GM21447 (cell line): ENCODE data around the gene DMWD.

Experiments used
- ATAC-seq: cut with Tn5 transposase; IDR thresholded peaks from one replicate; pipeline ENCODE4 v1.9.1; 2021; ENCODE audit not compliant: unreplicated experiment

The DMWD gene

DNA sequence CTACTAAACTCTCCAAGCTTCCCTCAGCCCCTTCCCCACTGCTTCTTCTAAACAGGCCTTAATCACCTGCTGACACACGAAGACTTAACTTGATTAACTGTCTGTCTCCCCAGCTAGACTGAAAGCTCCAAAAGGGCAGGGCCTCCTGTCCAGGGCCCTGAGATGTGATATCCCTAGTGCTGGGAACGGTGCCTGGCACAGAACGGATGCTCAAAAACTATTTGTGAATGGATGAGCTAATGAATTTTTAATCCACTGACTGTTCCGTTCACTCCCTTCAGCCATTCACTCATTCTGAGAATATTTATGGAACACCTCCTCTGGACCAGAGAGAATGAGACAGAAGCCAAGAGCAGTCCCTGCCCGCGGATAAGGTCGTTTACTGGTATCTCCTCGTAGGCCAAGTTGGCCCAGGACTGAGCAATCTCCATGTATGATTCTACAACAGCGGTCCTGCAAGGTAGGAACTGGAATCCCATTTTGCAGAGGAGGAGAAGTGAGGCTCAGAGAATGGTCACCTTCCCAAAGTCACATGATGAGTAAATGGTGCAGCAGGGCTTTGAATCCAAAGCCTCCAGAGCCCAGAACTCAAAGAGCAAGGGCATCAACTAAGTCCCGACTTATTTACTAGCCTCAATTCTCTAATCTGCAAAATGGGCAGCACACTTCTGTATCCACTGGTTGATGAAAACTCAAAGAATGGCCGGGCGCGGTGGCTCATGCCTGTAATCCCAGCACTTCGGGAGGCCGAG, 3.4 kb downstream of the DMWD start:
- no peak for ATAC-seq

- ATAC-seq: no peak
Observed at GRCh38 chr19:45786533-45786894, 6.1 kb downstream of the DMWD start.

GRCh38 chr19:45785781-45786532, 6.7 kb downstream of the DMWD start:
- no peak for ATAC-seq

- ATAC-seq: no peak
Observed at GRCh38 chr19:45785097-45785496, 7.5 kb downstream of the DMWD start.

DNA sequence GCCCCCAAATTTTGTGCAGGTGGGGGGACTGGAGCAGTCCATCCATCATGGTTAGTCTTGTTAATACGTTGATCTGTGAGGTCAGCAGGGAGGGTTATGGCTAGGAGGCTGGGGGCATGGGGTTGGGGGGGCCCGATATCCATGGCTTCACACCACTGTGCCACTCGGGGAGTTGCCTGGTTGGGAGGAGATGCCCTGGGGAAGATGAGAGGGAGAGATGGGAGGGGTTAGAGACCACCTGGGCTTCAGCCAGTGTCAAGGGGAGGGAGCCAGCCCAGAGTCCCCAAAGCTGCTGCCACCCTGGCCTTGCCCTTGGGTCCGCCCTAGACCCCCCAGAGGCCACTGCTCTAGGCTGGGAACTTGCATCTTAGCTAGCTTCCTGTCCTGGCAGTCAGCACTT, 8.5 kb downstream of the DMWD start:
- ATAC-seq: no peak

DNA sequence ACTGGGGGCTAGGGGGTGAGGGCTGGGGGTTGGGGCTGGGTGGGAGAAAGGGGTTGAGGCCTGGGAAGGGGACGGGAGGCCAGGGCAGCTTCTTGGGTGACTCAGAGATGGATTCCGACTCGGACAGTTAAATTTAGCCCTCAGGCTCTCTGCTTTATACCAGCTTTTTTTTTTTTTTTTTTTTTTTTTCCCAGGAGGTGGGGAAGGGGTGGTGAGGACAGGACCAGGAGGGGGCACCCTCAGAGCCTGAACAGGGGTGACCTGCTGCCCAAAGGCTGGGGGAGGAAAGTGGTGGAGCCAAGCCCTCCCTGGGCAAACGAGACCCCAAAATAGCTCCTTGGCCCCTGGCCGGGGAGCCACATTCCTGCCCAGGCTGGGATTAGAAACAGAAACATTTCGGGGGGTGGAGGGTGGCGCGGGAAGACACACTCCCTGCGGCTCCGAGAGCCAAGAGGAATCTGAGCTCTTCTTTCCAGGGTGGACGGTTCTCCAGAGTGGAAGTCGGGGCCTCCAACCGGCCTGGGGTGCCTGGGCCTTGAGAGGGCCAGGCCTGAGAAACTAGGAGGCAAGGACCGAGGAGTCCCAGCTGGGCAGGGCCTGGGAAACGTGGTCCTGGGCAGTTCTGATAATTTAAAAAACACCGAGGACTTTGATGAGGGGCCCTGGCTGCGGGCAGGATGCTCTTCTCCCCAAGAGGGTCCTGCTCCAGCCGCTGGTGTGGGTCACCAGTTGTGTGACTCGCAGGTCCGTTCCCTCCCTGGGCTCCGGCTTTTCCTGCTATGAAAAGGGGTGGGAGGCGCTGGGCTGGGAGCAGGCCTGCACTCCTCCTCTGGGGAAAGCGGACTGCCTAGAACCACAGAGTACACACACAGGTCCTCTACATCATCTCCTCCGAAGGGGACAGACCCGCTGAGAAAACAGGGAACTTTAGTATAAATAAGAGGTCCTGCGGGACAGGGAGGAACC, 9.5 kb downstream of the DMWD start:
- no peak for ATAC-seq

DNA sequence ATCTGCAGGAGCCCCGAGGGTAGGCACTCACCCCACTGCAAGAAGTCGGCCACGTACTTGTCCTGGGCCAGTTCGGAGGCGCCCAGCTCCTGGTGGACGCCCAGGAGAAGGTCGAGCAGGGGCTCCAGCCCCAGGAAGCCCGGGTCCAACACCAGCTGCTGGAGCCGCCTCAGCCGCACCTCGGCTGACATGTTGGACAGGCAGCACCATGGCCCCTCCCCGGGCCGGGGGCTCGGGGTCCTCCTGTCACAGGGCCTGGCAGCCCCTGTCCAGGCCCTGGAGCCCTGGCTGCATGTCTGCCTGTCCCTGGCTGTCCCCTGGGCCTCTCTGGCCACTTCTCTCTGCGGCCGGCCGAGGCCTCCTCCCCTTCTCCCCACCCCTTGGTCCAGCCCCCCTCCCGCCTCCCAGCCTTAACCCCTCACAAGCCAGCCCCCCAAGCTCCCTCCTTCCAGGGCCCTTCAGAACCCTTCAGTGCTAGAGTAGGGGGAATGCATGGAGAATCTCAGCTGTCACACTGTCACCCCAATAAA, 10.4 kb downstream of the DMWD start, which contains the start of gene DMPK:
Gene DMPK (minus strand): TSS at position 329 of the 530 bp plus-strand sequence. CDS start 138 bp downstream, at position 191.
- no peak for ATAC-seq

GRCh38 chr19:45781214-45782161, 11.2 kb downstream of the DMWD start:
- no peak for ATAC-seq

- ATAC-seq: no peak
Observed at GRCh38 chr19:45780448-45781213, 12.0 kb downstream of the DMWD start.

DNA sequence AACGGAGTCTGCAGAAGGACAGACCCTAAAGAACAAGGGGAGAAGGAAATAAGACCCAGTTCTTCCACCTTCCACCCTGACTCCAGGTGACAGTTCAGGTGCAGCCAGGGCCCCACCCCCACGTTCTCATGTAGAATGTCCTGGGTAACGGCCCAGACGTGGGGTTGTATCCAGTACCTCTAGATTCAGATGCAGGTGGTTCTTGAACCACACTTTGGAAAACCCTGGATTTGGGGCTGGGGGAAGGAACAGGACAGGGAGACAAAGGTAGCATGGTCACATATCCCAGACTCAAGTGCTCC, 12.5 kb downstream of the DMWD start:
- ATAC-seq: no peak

GRCh38 chr19:45779231-45780145, 13.2 kb downstream of the DMWD start:
- ATAC-seq: peak; percentile 85

GRCh38 chr19:45778010-45778661, 14.5 kb downstream of the DMWD start:
- ATAC-seq: no peak

- ATAC-seq: no peak
Observed at GRCh38 chr19:45777395-45777961, 15.2 kb downstream of the DMWD start.

- no peak for ATAC-seq
Observed at GRCh38 chr19:45774765-45775164, 17.9 kb downstream of the DMWD start.

- ATAC-seq: no peak
Observed at GRCh38 chr19:45773384-45773783, 19.3 kb downstream of the DMWD start.

DNA sequence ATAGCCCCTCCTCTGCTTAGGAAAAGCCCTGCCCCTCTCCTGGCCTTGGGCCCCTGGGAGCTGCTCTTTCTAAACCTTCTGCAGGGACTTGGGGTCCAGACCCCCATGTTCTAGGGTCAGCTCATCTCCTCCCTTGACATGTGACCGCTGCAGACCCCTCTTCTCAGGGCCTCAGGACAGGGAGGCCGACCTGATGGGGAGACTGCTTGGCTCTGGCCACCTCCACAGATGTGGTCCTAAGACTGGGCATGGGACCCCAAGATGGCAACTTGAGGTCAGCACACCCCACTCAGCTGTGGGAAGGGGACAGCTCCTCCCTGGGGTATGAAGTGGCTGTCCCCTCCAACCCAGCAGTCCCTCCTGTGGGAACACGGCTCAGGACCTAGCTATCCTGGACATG, 19.7 kb downstream of the DMWD start:
- no peak for ATAC-seq

- no peak for ATAC-seq
Observed at GRCh38 chr19:45772130-45772840, 20.4 kb downstream of the DMWD start.
